ENCODE results near the gene HOXA10.

Gene HOXA10

DNA sequence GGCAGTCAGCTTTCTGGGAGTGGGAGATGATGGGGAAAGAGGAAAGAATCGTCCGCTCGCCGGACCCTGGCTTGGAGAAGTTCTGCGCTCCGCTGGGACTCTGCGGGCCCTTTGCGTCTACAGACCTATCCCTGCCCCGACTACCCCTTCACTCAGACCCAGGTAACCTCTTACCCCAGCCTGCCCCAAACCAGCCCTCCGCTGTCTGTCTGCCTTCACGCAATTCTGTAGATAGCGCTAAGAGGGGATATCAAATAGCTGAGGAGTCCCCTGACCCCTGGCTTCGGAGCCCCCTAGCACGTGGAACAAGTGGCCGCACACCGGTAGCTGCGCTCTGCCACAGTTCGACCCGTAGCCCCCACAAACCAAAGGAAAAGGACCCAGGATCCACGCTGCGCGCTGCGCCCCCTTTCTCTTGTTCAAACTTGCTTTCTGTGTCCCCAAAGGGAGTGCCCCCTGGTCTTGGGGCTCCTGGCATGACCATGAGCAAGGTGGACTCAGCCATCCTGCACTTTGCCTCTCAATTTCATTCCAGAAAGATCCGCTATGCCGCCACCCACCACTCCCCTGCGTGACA, 50.6 kb downstream of the HOXA10 start:
- no peaks in the 10 kb centered on the region for H3K27me3 ChIP-seq (ENCODE audit: control insufficient read depth in 1 of 2, insufficient read depth in 2 of 2, low read length in 2 of 2)
- H3K9ac ChIP-seq (ENCODE audit: low read length) = no peak overlapping the region
- H3K4me1 ChIP-seq (ENCODE audit: insufficient read depth, low read length) = peaks cover 70% of the 10 kb centered on the region
- peak overlapping the region; percentile 53 for H3K27ac ChIP-seq (ENCODE audit: low read depth, low read length)
- H3K36me3 ChIP-seq (ENCODE audit: insufficient read depth, low read length) = peaks cover 10% of the 10 kb centered on the region
- no peaks in the 10 kb centered on the region for H3K9me3 ChIP-seq (ENCODE audit: low read length)
- peak overlapping the region in 1 of 2 donors; percentile 33 for H3K4me3 ChIP-seq (ENCODE audit: low read depth in 1 of 2, low read length in 2 of 2)

DNA sequence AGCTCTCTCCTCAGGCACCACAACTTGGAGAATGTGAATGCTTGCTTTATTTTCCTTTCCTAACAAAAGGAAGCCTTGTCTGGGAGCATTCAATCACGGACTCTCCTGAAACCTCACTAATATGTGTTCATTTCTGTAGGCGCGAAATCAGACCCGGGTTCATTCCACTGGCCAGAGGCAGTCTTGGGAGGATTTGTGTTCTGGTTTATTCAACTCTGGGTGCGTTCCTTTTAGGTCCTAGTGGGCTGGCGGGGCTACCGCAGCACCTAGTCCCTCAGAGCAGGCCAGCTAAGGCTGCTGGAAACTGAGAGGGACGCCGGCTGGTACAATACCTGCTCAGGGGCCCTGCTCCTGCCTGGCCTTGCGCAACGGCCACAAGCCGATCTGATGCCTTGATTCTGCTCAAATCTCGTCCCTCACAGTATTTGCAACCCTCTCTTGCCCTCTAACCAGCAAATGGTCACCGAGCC, 51.1 kb downstream of the HOXA10 start:
- Histone ChIP-seq H3K4me1 (ENCODE audit: insufficient read depth, low read length) (peaks cover 69% of the 10 kb centered on the region), H3K27ac (ENCODE audit: low read depth, low read length) (peak overlapping the region; percentile 53), H3K4me3 (ENCODE audit: low read depth in 1 of 2, low read length in 2 of 2) (peak overlapping the region in 1 of 2 donors; percentile 8), H3K27me3 (ENCODE audit: control insufficient read depth in 1 of 2, insufficient read depth in 2 of 2, low read length in 2 of 2) (no peaks in the 10 kb centered on the region), H3K9ac (ENCODE audit: low read length) (no peak overlapping the region), H3K36me3 (ENCODE audit: insufficient read depth, low read length) (peaks cover 10% of the 10 kb centered on the region), H3K9me3 (ENCODE audit: low read length) (no peaks in the 10 kb centered on the region)

DNA sequence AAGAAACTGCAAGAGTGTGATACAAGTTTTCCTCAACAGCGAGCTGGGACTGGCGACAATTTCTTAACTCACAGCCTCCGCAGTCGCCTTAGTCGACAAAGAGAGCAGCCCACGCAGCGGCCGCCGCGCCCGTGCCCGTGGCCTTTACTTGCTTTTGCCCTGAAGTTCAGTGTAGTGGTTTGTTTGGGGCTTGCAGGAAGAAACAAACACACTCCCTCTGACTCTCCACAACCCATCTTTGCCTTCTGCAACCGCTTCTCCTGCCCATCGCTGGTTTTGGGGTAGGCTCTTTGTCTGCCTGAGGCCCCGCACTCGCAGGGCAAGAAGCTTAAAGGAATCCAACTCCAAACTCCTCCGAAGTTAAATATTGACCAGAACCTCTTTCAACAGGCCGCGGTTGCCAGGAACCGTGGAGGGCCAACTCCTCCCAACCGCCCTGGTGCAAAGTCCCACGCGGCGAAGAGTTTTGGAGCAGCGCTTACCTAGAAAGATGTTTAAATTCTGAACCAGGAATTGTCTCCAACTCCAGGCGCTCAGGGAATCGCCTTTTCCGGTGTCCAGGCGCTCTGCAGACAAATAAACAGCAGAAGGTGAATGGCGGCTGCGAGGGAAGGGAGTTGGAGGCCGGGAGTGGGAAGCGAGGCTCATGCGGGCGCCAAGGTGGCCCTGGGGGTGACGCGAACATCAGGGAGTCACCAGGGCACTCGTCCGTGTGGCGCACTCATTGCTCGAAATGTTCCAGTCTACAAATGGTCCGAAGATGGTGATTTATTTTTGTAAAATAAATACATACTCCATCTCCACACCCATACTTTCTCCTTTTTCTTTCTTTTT, 51.8 kb downstream of the HOXA10 start:
- Histone ChIP-seq H3K4me1 (ENCODE audit: insufficient read depth, low read length) (peaks cover 62% of the 10 kb centered on the region), H3K9ac (ENCODE audit: low read length) (no peak overlapping the region), H3K36me3 (ENCODE audit: insufficient read depth, low read length) (peaks cover 10% of the 10 kb centered on the region), H3K27ac (ENCODE audit: low read depth, low read length) (peak overlapping the region; percentile 53), H3K9me3 (ENCODE audit: low read length) (no peaks in the 10 kb centered on the region), H3K4me3 (ENCODE audit: low read depth in 1 of 2, low read length in 2 of 2) (peak overlapping the region in 1 of 2 donors; percentile 8), H3K27me3 (ENCODE audit: control insufficient read depth in 1 of 2, insufficient read depth in 2 of 2, low read length in 2 of 2) (no peaks in the 10 kb centered on the region)

DNA sequence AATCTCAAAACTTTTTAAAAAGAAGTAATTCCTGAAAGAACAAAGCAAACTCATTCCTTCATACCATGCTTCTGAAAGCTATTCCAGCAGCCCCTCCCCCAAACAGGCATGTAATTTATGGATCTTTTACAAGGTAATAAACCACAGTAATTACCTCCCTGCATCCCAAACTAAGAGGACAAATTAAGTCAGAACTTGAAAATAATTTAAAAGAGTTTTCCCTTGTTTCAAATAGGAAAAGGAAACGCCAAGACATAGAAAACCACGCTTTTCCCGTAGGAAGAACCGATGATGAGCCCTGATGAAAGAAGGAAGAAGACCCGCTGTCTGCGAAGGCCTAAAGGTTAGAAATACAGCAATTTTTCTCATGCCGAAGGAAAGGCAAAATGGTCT, 52.4 kb downstream of the HOXA10 start:
- Histone ChIP-seq H3K27ac (ENCODE audit: low read depth, low read length) (no peak overlapping the region), H3K36me3 (ENCODE audit: insufficient read depth, low read length) (peaks cover 10% of the 10 kb centered on the region), H3K9ac (ENCODE audit: low read length) (no peak overlapping the region), H3K9me3 (ENCODE audit: low read length) (no peaks in the 10 kb centered on the region), H3K4me1 (ENCODE audit: insufficient read depth, low read length) (peaks cover 59% of the 10 kb centered on the region), H3K4me3 (ENCODE audit: low read depth in 1 of 2, low read length in 2 of 2) (peak overlapping the region in 1 of 2 donors; percentile 8), H3K27me3 (ENCODE audit: control insufficient read depth in 1 of 2, insufficient read depth in 2 of 2, low read length in 2 of 2) (no peaks in the 10 kb centered on the region)

Data from muscle layer of colon (tissue), 2 donors.